Natural killer cell (primary cell): ENCODE data around the gene MBD5. TPM values are rescaled to one million over a fixed set of nuclear protein-coding genes. Genes with fewer than 3 reads are reported as not detected.

ENCODE experiments used
- ATAC-seq, 3 donors: fragments of 150-1000 bp in 2 of 3; fragments of 200-7000 bp in 1 of 3; cut with Tn5 transposase; 1 replicate in 1 of 3; 2 replicates in 2 of 3; pipeline ENCODE4 v1.10.0; 2021; ENCODE audit warnings: mild to moderate bottlenecking in 2 of 3, moderate library complexity in 2 of 3
- DNase-seq, 2 donors: peaks; one replicate each; pipeline versions ENCODE4 v3.0.0 to v3.0.0-alpha.2; 2013 to 2021; ENCODE audit warnings: mixed read lengths in 1 of 2
- H3K27ac ChIP-seq: one replicate; pipeline ENCODE4 v1.5.1; 2013; ENCODE audit warnings: mild to moderate bottlenecking, low read length
- H3K27me3 ChIP-seq: one replicate; pipeline ENCODE4 v1.6.1; 2013; ENCODE audit warnings: low read length; ENCODE audit not compliant: control insufficient read depth, insufficient read depth
- H3K36me3 ChIP-seq: one replicate; pipeline ENCODE4 v1.6.1; 2013; ENCODE audit warnings: low read length; ENCODE audit not compliant: control insufficient read depth, insufficient read depth
- H3K4me1 ChIP-seq: one replicate; pipeline ENCODE4 v1.6.1; 2013; ENCODE audit warnings: low read length; ENCODE audit not compliant: control insufficient read depth, insufficient read depth
- H3K4me3 ChIP-seq: one replicate; pipeline ENCODE4 v1.5.1; 2013; ENCODE audit warnings: low read length
- H3K9me3 ChIP-seq: one replicate; pipeline ENCODE4 v1.6.1; 2013; ENCODE audit warnings: low read length; ENCODE audit not compliant: control insufficient read depth, insufficient read depth
- H3K27ac Mint-ChIP-seq, 2 donors: one replicate each; pipeline ENCODE4 v1.8.0; 2022; ENCODE audit warnings: mild to moderate bottlenecking in 2 of 2, mixed read lengths in 2 of 2, moderate library complexity in 1 of 2
- H3K27me3 Mint-ChIP-seq, 2 donors: one replicate each; pipeline ENCODE4 v1.8.0; 2022; ENCODE audit warnings: low read depth in 2 of 2, mixed read lengths in 2 of 2
- H3K36me3 Mint-ChIP-seq: one replicate; pipeline ENCODE4 v1.8.0; 2022; ENCODE audit warnings: mixed read lengths
- H3K4me1 Mint-ChIP-seq, 2 donors: one replicate each; pipeline ENCODE4 v1.8.0; 2022; ENCODE audit warnings: mixed read lengths in 2 of 2
- H3K4me3 Mint-ChIP-seq: one replicate; pipeline ENCODE4 v1.8.0; 2022; ENCODE audit warnings: mild to moderate bottlenecking, moderate library complexity, mixed read lengths
- H3K9me3 Mint-ChIP-seq, 2 donors: one replicate each; pipeline ENCODE4 v1.8.0; 2022; ENCODE audit warnings: mixed read lengths in 2 of 2
- WGBS: methylation state at CpG from one replicate; pipeline ENCODE4 v1.1.7; 2013; ENCODE audit warnings: missing lambda C conversion rate; ENCODE audit not compliant: insufficient coverage; 5-methylcytosine and 5-hydroxymethylcytosine counted together
- intact Hi-C: fragments of 100-400 bp; cut with micrococcal nuclease; formaldehyde crosslinking; loops from one replicate; pipeline ENCODE4 v1.14.2; 2022
- total RNA-seq, 4 donors: library from RNA; stranded (reverse); fragments of 120-200 nt in 1 of 4; gene quantifications; one replicate each; pipeline versions ENCODE4 v1.2.3 to v1.2.4, GENCODE V29; 2013 to 2022
- TF ChIP-seq, protein P1 (sequence below): fragments of 200-600 bp; IDR thresholded peaks from one replicate; pipeline ENCODE4 v1.8.0; 2022; ENCODE audit warnings: antibody characterized with exemption

MBD5 gene
- total RNA-seq, 3 donors from 2014 or later (not counting 1 experiment from before 2014, with no cell fraction given), result 83.8 to 96.3 (median 89.7) TPM

DNA sequence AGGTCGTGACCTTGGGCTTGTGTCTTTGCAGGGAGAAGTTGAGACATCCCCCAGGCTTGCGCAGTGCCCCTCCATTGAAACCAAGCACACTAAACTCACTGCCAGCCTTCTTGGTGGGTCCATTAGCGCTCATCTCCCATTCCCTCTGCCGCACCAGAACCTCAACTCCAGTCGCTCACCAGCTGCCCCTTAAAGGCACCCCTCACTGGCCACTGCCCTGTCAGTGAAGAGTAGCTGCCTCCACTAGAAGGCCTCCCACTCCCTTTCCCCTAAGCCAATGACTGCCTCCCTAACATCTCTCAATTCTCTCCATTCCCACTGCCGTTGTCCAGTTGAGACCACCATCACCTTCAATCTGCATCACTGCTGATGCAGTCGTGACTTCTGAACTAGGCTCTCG lies 508.9 kb downstream of the MBD5 start:
- H3K4me1 Mint-ChIP-seq, result peaks cover 2 to 21% of the 10 kb centered on the region in 2 donors
- no peak for DNase-seq
- H3K27ac Mint-ChIP-seq, result no peak overlapping the region
- peaks cover 0 to 4% of the 10 kb centered on the region in 2 donors for H3K27me3 Mint-ChIP-seq
- intact Hi-C loops, result no loop called here
- no peaks in the 10 kb centered on the region for H3K9me3 ChIP-seq
- H3K36me3 ChIP-seq, result no peaks in the 10 kb centered on the region
- H3K27me3 ChIP-seq, result no peaks in the 10 kb centered on the region
- no peak overlapping the region for H3K4me3 Mint-ChIP-seq
- H3K9me3 Mint-ChIP-seq, result no peaks in the 10 kb centered on the region
- peaks cover 14% of the 10 kb centered on the region for H3K4me1 ChIP-seq
- TF ChIP-seq, protein P1, sequence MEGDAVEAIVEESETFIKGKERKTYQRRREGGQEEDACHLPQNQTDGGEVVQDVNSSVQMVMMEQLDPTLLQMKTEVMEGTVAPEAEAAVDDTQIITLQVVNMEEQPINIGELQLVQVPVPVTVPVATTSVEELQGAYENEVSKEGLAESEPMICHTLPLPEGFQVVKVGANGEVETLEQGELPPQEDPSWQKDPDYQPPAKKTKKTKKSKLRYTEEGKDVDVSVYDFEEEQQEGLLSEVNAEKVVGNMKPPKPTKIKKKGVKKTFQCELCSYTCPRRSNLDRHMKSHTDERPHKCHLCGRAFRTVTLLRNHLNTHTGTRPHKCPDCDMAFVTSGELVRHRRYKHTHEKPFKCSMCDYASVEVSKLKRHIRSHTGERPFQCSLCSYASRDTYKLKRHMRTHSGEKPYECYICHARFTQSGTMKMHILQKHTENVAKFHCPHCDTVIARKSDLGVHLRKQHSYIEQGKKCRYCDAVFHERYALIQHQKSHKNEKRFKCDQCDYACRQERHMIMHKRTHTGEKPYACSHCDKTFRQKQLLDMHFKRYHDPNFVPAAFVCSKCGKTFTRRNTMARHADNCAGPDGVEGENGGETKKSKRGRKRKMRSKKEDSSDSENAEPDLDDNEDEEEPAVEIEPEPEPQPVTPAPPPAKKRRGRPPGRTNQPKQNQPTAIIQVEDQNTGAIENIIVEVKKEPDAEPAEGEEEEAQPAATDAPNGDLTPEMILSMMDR, result no peak
- no peak overlapping the region for H3K27ac ChIP-seq
- no peaks in the 10 kb centered on the region for H3K36me3 Mint-ChIP-seq
- no peak for ATAC-seq
- 77% methylated on average over 8 of the region's 8 CpGs for WGBS
- no peak overlapping the region for H3K4me3 ChIP-seq

DNA sequence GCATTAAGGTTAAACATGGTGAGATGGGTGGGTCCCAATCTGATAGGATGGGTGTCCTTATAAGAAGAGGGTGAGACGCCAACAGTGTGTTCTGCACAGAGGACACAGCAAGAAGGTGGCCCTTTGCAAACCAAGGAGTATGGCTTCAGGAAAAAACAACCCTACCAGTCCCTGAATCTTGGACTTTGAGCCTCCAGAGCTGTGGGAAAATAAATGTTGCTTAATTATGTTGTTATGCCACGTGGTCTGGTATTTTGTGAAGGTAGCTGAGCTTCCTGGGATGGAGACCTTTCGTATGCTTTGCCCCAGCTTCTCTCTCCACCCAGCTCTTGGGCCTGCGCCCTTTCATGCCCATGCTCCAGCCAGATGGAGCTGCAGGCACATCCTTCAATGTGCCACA lies 509.5 kb downstream of the MBD5 start:
- no peak for DNase-seq
- H3K27me3 ChIP-seq, result no peaks in the 10 kb centered on the region
- H3K4me3 Mint-ChIP-seq, result no peak overlapping the region
- no peaks in the 10 kb centered on the region for H3K36me3 Mint-ChIP-seq
- 82% methylated on average over 4 of the region's 4 CpGs for WGBS
- TF ChIP-seq, protein P1, result no peak
- H3K36me3 ChIP-seq, result no peaks in the 10 kb centered on the region
- no peaks in the 10 kb centered on the region for H3K9me3 Mint-ChIP-seq
- no peak overlapping the region for H3K27ac ChIP-seq
- no peak overlapping the region for H3K27ac Mint-ChIP-seq
- H3K4me1 ChIP-seq, result peaks cover 14% of the 10 kb centered on the region
- intact Hi-C loops, result no loop called here
- H3K4me1 Mint-ChIP-seq, result peaks cover 0 to 18% of the 10 kb centered on the region in 2 donors
- no peak for ATAC-seq
- no peaks in the 10 kb centered on the region for H3K9me3 ChIP-seq
- H3K4me3 ChIP-seq, result no peak overlapping the region
- H3K27me3 Mint-ChIP-seq, result peaks cover 0 to 4% of the 10 kb centered on the region in 2 donors

DNA sequence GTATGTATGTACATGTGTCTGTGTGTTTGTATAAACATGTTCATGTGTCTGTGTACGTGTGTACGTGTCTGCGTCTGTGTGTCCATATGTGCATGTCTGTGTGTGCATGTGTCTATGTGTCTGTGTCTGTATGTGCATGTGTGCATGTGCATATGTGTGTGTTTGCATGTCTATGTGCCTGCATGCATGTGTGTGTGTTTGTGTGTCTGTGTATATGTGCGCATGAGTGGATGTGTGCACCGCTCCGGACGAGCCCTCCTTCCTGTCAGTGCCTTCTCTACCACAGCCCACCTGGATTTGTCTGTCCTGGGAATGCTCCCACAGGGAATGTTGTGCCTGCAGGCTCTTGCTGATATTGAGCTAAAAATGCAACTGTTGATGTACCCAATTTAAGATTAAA lies 510.3 kb downstream of the MBD5 start:
- Mint-ChIP-seq H3K4me3 (no peak overlapping the region), H3K27me3 (peaks cover 0 to 4% of the 10 kb centered on the region in 2 donors), H3K9me3 (no peaks in the 10 kb centered on the region), H3K27ac (no peak overlapping the region), H3K4me1 (peaks cover 0 to 15% of the 10 kb centered on the region in 2 donors), H3K36me3 (no peaks in the 10 kb centered on the region)
- WGBS, result 99% methylated on average over 6 of the region's 7 CpGs
- Histone ChIP-seq H3K9me3 (no peaks in the 10 kb centered on the region), H3K27ac (no peak overlapping the region), H3K4me1 (peaks cover 14% of the 10 kb centered on the region), H3K4me3 (no peak overlapping the region), H3K36me3 (no peaks in the 10 kb centered on the region), H3K27me3 (no peaks in the 10 kb centered on the region)
- intact Hi-C loops, result no loop called here
- DNase-seq, result no peak
- ATAC-seq, result peak in 1 of 3 donors; percentile 28
- TF ChIP-seq, protein P1, result no peak

DNA sequence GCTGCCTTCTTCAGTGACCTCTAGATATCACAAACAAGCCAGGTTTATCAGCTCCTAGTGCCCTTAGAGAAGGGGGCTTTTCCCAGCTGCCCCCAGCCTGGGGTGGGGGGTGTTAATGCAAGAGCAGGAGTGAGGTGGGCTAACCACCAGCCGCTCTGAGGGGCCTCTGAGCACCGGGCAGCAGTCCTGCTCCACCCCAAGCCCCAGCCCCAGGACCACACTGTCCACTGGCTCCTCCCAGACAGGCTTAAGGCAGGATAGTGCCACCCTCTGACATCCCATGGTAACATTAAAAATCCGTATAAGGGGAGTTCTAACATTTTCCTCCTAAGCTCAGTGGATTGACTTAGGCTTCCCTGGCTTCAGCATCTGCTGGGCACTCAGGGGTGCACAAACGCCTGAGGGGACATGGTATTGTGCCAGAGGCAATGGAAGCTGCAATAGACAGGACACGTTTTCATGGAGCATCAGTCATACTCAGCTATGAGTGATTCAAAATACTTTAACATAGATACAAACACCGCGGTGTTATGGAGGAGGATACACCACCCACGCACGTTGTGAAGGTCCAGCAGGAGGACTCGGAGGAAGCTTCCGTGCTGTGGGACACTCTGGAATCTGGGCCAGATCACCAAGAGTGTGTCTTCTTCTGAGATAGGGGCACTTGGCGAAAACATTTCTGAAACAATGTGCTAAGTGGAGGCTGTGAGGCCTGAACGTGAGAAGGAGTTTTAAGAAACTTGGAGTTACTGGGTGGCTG lies 511.0 kb downstream of the MBD5 start:
- no peaks in the 10 kb centered on the region for H3K36me3 Mint-ChIP-seq
- H3K4me3 Mint-ChIP-seq, result no peak overlapping the region
- Histone ChIP-seq H3K27me3 (no peaks in the 10 kb centered on the region), H3K4me1 (peaks cover 11% of the 10 kb centered on the region), H3K36me3 (no peaks in the 10 kb centered on the region), H3K27ac (no peak overlapping the region), H3K4me3 (no peak overlapping the region), H3K9me3 (no peaks in the 10 kb centered on the region)
- 88% methylated on average over 12 of the region's 13 CpGs for WGBS
- H3K9me3 Mint-ChIP-seq, result no peaks in the 10 kb centered on the region
- no peak overlapping the region for H3K27ac Mint-ChIP-seq
- H3K4me1 Mint-ChIP-seq, result peaks cover 0 to 9% of the 10 kb centered on the region in 2 donors
- intact Hi-C loops, result no loop called here
- peaks cover 0 to 4% of the 10 kb centered on the region in 2 donors for H3K27me3 Mint-ChIP-seq
- DNase-seq, result no peak
- ATAC-seq, result no peak
- TF ChIP-seq, protein P1, result no peak
